ENCODE data around the gene CASP9.

DNA sequence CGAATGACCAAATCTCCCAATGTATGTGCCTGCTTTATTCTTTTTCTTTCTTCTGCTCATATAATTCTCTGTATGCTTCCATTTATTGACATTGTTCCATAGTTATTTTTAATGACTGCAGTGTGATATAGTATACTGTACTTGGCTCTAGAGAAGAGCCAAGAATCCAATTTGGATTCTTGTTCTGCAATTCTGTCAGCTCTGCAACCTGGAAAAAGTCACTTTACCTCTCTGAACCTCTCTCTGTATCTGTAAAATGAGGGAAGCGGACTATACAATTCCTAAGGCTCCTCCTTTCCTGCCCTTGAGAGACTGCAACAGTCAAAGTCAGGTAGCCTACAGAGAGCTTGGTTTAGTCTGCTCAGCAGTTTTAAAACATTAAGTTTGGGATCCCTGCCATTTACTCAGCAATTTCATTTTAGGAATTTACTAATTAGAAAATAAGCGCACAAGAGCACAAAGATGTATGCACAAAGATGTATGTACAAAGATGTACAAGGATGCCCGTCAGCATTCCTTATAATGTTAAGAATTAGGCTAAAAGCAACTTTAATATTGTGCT, 17.3 kb upstream of the CASP9 start:
- TF ChIP-seq, protein P1, sequence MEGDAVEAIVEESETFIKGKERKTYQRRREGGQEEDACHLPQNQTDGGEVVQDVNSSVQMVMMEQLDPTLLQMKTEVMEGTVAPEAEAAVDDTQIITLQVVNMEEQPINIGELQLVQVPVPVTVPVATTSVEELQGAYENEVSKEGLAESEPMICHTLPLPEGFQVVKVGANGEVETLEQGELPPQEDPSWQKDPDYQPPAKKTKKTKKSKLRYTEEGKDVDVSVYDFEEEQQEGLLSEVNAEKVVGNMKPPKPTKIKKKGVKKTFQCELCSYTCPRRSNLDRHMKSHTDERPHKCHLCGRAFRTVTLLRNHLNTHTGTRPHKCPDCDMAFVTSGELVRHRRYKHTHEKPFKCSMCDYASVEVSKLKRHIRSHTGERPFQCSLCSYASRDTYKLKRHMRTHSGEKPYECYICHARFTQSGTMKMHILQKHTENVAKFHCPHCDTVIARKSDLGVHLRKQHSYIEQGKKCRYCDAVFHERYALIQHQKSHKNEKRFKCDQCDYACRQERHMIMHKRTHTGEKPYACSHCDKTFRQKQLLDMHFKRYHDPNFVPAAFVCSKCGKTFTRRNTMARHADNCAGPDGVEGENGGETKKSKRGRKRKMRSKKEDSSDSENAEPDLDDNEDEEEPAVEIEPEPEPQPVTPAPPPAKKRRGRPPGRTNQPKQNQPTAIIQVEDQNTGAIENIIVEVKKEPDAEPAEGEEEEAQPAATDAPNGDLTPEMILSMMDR (IDR thresholded peaks at IDR 0.05), result no peak
- no peak for TF ChIP-seq POLR2A (IDR thresholded peaks at IDR 0.05)

Data from testis (tissue), 2 donors.